Activated naive CD8-positive, alpha-beta T cell treated with anti-CD3 and anti-CD28 coated beads for 36 hours (primary cell): ENCODE results near the gene DNAH9. TPM values are rescaled to one million over a fixed set of nuclear protein-coding genes. Genes with fewer than 3 reads are reported as not detected.

Source experiments
- DNase-seq: peaks from one replicate; pipeline ENCODE4 v3.0.0; 2021
- H3K27ac Mint-ChIP-seq: one replicate; pipeline ENCODE4 v1.8.0; 2022; ENCODE audit warnings: mild to moderate bottlenecking, moderate library complexity, mixed read lengths
- H3K27me3 Mint-ChIP-seq: one replicate; pipeline ENCODE4 v1.8.0; 2022; ENCODE audit warnings: mild to moderate bottlenecking, mixed read lengths
- H3K36me3 Mint-ChIP-seq: one replicate; pipeline ENCODE4 v1.8.0; 2021; ENCODE audit warnings: mild to moderate bottlenecking, mixed read lengths
- H3K4me1 Mint-ChIP-seq: one replicate; pipeline ENCODE4 v1.8.0; 2021; ENCODE audit warnings: mixed read lengths
- H3K4me3 Mint-ChIP-seq: one replicate; pipeline ENCODE4 v1.8.0; 2022; ENCODE audit warnings: mild to moderate bottlenecking, moderate library complexity, mixed read lengths
- H3K9me3 Mint-ChIP-seq: one replicate; pipeline ENCODE4 v1.8.0; 2022; ENCODE audit warnings: mixed read lengths
- total RNA-seq, 2 experiments: library from RNA; stranded (reverse); gene quantifications; one replicate each; pipeline ENCODE4 v1.2.3, GENCODE V29; 2021

DNAH9 gene
- total RNA-seq, 2 experiments from 2014 or later, result not detected

DNA sequence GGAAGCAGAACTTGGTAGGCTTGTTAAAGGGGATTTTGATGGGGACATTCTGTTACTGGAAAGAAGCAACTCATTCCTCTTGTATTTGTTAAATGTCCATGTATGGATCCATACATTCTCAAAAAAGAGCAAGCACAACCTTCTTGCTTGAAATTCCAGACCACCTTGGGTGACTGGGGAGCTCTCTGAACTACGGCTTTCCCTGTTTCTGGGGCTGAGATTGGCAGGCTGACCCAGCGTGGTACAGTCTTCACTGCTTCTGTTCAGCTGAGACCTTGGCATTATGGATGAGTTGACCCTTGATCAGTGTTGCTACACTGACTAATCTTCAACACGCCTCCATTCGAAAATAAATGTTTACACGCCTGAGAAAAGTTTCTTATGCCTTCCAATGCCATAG is 38.5 kb downstream of the DNAH9 start:
- H3K9me3 Mint-ChIP-seq, result no peaks in the 10 kb centered on the region
- H3K27me3 Mint-ChIP-seq, result no peaks in the 10 kb centered on the region
- H3K4me1 Mint-ChIP-seq, result no peaks in the 10 kb centered on the region
- no peak for DNase-seq
- H3K36me3 Mint-ChIP-seq, result no peaks in the 10 kb centered on the region
- H3K4me3 Mint-ChIP-seq, result no peak overlapping the region
- H3K27ac Mint-ChIP-seq, result no peak overlapping the region

DNA sequence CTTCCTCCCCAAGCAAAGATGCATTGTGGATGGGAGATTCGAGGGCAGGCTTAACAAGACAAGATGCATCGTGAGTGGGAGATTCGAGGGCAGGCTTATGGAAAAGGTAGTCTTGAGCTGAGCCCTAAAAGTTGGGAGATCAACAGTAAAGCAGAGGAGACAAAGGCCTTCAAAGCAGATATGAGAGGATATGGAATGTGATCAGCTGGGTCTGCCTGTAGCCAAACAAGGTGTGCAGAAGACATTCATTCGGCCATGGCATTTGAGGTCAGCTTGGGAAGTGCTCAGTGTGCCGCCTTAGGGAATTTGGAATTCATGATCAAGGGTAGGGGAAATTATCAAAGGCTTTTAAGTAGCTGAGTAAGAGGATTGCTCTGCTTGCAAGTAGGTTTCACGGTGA is 39.5 kb downstream of the DNAH9 start:
- no peak overlapping the region for H3K27ac Mint-ChIP-seq
- H3K36me3 Mint-ChIP-seq, result no peaks in the 10 kb centered on the region
- no peaks in the 10 kb centered on the region for H3K4me1 Mint-ChIP-seq
- no peaks in the 10 kb centered on the region for H3K27me3 Mint-ChIP-seq
- H3K4me3 Mint-ChIP-seq, result no peak overlapping the region
- DNase-seq, result no peak
- H3K9me3 Mint-ChIP-seq, result no peaks in the 10 kb centered on the region

DNA sequence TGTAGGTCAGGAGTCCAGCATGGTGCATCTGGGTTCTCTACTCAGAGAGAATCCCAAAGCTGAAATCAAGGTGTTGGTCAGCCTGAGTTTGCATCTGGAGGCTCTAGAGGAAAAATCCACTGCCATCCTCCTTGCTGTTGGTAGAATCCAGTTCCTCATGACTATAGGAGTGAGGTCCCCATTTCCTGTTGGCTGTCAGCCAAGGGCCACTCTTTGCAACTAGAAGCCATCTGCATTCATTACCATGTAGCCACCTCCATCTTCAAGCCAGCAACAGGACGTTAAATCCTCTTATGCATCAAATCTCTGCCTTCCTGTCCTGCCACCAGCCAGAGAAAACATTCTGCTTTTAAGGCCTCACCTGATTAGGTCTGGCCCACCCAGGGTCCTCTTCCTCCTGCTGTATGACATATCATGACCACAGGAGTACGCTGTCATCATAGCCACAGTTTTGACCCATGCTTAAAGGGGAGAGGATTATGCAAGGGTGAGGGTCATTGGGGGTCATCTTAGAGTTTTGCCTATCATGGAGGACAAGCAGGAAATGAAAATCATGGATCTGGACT is 40.5 kb downstream of the DNAH9 start:
- Mint-ChIP-seq H3K9me3 (no peaks in the 10 kb centered on the region), H3K27ac (no peak overlapping the region), H3K36me3 (no peaks in the 10 kb centered on the region), H3K27me3 (no peaks in the 10 kb centered on the region), H3K4me3 (no peak overlapping the region), H3K4me1 (no peaks in the 10 kb centered on the region)
- no peak for DNase-seq

DNA sequence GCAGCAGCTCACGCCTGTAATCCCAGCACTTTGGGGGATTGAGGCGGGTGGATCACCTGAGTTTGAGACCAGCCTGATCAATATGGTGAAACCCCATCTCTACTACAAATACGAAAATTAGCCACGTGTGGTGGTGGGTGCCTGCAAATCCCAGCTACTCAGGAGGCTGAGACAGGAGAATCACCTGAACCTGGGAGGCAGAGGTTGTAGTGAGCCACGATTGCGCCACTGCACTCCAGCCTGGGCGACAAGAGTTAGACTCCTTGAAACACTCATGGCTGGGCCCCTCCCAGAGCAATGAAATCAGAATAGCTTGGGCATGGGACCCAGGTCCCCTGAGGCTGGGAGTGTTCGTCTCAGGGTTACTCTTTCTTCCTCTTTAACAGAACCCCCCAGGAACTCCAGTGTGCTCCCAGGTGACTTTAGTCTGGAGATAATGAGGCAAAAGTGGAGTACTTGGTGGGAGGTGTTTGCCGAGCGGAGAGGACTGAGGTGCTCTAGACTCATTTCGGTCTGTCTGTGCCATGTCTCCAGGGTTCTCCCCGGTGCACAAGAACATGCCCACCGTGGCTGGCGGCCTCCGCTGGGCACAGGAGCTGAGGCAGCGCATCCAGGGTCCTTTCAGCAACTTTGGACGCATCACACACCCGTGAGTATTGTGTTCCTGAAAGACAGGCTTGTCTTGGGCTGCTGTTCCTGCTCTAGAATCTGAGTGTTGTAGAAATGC is 41.6 kb downstream of the DNAH9 start:
- H3K4me3 Mint-ChIP-seq, result no peak overlapping the region
- no peaks in the 10 kb centered on the region for H3K27me3 Mint-ChIP-seq
- H3K36me3 Mint-ChIP-seq, result no peaks in the 10 kb centered on the region
- H3K27ac Mint-ChIP-seq, result no peak overlapping the region
- no peaks in the 10 kb centered on the region for H3K9me3 Mint-ChIP-seq
- peaks cover 2% of the 10 kb centered on the region for H3K4me1 Mint-ChIP-seq
- DNase-seq, result no peak

DNA sequence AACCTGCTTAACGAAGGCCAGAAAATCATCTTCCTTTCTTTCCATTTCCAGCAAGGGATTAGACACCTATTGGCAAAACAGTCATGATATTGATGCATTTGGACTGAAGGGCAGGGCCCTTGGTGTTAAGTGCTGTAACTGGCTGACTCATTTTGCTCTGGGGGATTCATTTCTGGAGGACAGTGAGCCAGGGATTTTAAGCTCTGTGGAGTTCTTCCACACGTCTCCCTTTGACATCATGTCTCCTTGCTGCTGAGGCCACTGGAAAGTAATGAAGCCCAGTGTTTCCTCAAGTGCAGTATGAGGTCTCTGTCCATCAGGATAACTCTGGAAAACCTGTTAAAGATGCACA is 42.2 kb downstream of the DNAH9 start:
- Mint-ChIP-seq H3K27me3 (peaks cover 5% of the 10 kb centered on the region), H3K36me3 (no peaks in the 10 kb centered on the region)
- no peak for DNase-seq

DNA sequence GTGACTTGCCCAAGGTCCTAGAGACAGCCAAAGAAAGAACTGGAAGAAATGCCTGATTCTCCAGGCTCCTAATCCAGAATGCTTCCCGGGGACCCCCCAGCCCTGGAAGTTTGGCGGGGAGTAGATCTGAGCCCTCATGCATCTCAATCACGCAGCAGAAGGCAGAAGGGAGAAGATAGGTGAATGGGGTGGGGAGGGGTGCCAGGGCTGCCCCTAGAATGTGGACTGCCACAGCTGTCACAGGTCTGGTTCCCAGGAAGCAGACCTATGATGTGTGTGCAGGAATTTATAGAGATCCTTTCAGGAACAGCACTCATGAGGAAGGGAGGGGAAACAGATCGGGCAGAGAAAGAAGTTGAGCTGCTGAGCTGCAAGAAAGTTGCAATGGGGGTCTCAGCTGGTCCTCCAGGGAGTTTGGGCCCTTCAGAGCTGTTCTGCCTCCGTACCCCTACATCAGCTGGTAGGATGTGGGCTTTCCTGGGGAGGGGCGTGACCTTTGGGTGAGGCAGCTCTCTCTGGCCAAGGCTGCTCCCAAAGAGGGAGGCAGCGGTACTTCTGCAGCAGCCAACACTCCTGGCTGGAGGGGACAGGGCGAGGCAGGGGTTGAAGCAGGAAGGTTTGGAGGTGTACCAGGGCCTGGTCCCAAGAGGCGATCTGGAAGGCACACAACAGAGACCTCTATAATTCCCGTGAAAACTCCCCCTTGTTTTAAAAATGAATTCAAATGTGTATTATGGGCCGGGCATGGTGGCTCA is 43.4 kb downstream of the DNAH9 start:
- Mint-ChIP-seq H3K4me1 (peaks cover 2% of the 10 kb centered on the region), H3K36me3 (no peaks in the 10 kb centered on the region), H3K4me3 (no peak overlapping the region), H3K9me3 (no peaks in the 10 kb centered on the region), H3K27ac (no peak overlapping the region), H3K27me3 (peaks cover 5% of the 10 kb centered on the region)
- DNase-seq, result no peak

More for the DNA sequence above, 42.2 kb downstream of the DNAH9 start:
- H3K27ac Mint-ChIP-seq, result no peak overlapping the region
- peaks cover 2% of the 10 kb centered on the region for H3K4me1 Mint-ChIP-seq
- H3K9me3 Mint-ChIP-seq, result no peaks in the 10 kb centered on the region
- H3K4me3 Mint-ChIP-seq, result no peak overlapping the region

DNA sequence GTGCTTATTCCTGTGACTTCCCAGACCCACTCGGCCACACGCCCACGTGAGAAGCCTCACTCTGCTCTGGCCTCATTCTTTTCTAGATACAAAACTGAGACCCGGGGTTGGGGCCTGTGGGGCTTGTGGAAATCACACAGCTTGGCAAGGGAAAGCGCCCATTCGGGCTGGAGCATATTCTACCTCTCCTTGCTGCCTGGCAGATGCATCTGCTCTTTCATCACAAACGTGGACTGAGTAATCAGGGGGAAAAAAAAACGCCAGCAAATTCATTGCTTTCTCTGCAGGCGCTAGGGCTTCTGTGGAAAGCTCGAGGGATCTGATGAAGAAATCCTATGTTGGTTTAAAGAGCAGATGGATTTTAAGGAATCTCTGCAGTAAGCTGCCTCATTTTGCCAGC is 44.4 kb downstream of the DNAH9 start:
- no peaks in the 10 kb centered on the region for H3K9me3 Mint-ChIP-seq
- H3K36me3 Mint-ChIP-seq, result no peaks in the 10 kb centered on the region
- DNase-seq, result no peak
- H3K4me3 Mint-ChIP-seq, result no peak overlapping the region
- no peak overlapping the region for H3K27ac Mint-ChIP-seq
- H3K4me1 Mint-ChIP-seq, result peaks cover 2% of the 10 kb centered on the region
- H3K27me3 Mint-ChIP-seq, result peaks cover 5% of the 10 kb centered on the region

DNA sequence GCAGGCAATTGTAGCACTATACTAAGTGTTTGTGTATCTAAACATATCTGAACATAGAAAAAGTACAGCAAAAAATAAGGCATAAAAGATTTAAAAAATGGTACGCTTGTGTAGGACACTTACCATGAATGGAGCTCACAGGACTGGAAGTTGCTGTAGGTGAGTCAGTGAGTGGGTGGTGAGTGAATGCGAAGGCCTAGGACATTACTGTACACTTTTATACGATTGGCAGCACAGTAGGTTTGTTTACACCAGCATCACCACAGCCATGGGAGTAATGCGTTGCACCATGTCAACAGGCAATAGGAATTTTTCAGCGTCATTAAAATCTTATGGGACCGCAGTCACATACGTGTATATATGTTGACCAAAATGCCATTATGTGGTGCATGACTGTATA is 45.6 kb downstream of the DNAH9 start:
- Mint-ChIP-seq H3K9me3 (no peaks in the 10 kb centered on the region), H3K36me3 (no peaks in the 10 kb centered on the region), H3K27ac (no peak overlapping the region)

DNA sequence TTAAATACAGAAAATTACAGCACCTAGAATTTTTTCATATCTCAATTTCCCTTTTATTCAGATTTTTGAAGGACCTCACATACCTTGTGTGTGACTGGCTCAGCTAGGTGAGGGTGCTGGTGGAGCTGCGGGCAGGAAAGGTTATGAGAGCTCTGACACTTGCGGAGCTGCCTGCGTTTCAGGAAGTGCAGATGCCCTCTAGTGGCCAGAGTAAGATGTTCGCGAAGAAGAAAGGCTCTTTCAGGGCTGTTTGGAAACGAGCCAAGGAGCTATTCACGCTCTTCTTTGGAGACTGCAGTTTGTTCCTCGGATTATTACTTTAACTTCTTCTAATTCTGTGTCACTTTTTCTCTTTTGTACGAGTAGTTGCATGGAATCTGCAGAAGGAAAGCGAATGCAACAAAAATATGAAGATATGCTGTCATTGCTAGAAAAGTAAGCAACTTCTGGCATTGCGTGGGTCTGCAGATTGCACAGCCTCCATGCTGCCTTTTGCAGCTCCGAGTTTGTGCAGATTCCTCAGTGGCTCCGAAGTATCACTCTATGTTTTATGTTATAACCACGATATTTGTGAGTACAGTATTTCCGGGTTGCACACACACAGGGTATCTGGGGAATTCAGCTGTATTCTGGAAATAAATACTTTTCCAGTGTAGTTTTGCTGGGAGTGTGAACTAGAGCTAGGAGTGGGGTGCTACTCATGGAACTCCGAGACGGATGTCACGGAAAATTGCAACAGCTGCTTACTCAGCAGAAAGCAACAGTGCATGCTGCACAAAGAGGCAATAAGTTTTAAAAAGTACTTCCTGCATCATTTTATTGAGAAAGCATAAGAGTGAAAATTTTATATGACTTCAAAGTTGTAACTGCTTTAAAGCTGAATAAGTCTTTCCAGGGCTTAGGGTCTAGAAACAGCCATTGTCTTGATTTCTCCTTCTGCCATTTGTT is 46.3 kb downstream of the DNAH9 start:
- no peaks in the 10 kb centered on the region for H3K9me3 Mint-ChIP-seq
- H3K27me3 Mint-ChIP-seq, result peaks cover 8% of the 10 kb centered on the region
- no peak overlapping the region for H3K4me3 Mint-ChIP-seq
- DNase-seq, result peak; percentile 30
- peaks cover 2% of the 10 kb centered on the region for H3K4me1 Mint-ChIP-seq
- H3K27ac Mint-ChIP-seq, result no peak overlapping the region
- no peaks in the 10 kb centered on the region for H3K36me3 Mint-ChIP-seq

More for the DNA sequence above, 45.6 kb downstream of the DNAH9 start:
- Mint-ChIP-seq H3K27me3 (peaks cover 8% of the 10 kb centered on the region), H3K4me1 (peaks cover 2% of the 10 kb centered on the region), H3K4me3 (no peak overlapping the region)
- no peak for DNase-seq

DNA sequence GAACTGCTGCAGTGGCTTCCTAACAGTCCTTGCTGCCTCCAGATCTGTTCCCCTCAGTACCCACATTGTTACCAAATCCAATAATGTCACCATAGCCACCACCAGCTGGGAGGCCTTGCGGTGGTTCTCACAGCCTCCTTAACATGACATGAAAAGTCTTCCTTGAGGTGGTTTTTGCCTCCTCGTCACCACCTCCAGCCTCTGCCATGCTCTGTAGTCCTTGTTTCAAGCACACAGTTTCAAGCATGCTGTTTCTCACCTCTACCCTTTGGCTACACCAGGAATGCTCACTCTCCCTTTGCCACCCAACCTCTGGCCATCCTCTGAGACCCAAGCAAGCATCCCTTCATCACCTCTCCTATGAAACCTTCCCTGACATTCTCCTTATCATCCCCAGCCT is 47.2 kb downstream of the DNAH9 start:
- DNase-seq, result no peak
- Mint-ChIP-seq H3K4me3 (no peak overlapping the region), H3K27me3 (peaks cover 8% of the 10 kb centered on the region), H3K36me3 (no peaks in the 10 kb centered on the region), H3K9me3 (no peaks in the 10 kb centered on the region), H3K27ac (no peak overlapping the region), H3K4me1 (peaks cover 2% of the 10 kb centered on the region)

DNA sequence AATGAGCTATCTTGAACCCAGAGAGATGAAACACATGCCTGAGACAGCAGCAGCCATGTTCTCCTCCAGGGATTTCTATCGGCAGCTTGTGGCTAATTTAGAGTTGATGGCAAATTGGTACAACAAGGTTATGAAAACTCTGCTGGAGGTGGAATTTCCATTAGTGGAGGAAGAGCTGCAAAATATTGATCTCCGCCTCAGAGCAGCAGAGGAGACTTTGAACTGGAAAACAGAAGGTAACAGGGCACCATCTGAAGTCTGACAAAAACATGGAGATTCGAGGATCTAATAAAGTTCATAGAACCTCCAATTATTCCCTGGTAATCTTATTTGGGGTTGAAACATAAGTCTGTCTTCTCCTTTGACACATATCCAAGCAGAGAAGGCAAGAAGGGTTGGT is 52.8 kb downstream of the DNAH9 start:
- no peak overlapping the region for H3K27ac Mint-ChIP-seq
- H3K27me3 Mint-ChIP-seq, result peaks cover 3% of the 10 kb centered on the region
- no peaks in the 10 kb centered on the region for H3K36me3 Mint-ChIP-seq
- H3K9me3 Mint-ChIP-seq, result peaks cover 1% of the 10 kb centered on the region
- H3K4me3 Mint-ChIP-seq, result no peak overlapping the region
- H3K4me1 Mint-ChIP-seq, result no peaks in the 10 kb centered on the region
- no peak for DNase-seq

DNA sequence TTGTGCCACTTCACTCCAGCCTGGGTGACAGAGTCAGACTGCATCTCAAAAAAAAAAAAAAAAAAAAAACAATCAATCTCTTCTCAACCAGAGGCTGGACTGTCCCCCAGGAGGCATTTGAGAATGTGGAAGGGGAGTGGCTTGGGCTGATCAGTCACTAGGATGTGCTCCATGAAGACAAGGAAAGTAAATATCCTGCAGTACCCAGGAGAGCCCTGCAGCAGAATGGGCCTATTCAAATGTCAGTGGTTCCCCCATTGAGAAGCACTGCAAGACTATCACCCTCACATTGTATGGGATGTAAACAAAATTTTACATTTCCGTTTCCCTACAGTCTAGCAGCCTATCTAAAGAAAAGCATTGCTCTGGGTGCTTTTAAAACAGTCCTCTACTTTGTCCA is 70.3 kb downstream of the DNAH9 start:
- no peak overlapping the region for H3K4me3 Mint-ChIP-seq
- H3K9me3 Mint-ChIP-seq, result no peaks in the 10 kb centered on the region
- H3K27me3 Mint-ChIP-seq, result no peaks in the 10 kb centered on the region
- H3K27ac Mint-ChIP-seq, result no peak overlapping the region
- H3K4me1 Mint-ChIP-seq, result no peaks in the 10 kb centered on the region
- no peak for DNase-seq
- H3K36me3 Mint-ChIP-seq, result no peaks in the 10 kb centered on the region

DNA sequence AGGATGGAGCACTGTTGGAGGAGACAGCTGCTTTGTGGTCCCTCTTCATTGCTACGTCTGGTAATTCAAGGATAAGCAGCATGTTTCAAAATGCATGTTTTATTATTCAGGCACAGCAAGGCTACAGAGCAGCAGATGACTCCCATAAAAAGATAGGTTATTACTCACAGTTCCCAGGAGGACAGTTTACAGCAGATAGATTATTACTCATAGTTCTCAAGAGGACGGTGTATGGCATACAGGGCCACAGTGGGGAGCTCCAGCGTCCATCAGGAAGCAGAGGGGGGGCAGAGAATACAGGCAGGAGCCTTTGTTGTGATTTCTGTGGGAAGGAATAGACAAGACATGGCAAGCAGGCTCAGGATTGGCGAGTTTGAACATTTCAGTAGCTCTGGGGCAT is 72.9 kb downstream of the DNAH9 start:
- DNase-seq, result no peak
- Mint-ChIP-seq H3K36me3 (no peaks in the 10 kb centered on the region), H3K4me3 (no peak overlapping the region), H3K9me3 (no peaks in the 10 kb centered on the region), H3K27me3 (no peaks in the 10 kb centered on the region), H3K27ac (no peak overlapping the region), H3K4me1 (no peaks in the 10 kb centered on the region)

DNA sequence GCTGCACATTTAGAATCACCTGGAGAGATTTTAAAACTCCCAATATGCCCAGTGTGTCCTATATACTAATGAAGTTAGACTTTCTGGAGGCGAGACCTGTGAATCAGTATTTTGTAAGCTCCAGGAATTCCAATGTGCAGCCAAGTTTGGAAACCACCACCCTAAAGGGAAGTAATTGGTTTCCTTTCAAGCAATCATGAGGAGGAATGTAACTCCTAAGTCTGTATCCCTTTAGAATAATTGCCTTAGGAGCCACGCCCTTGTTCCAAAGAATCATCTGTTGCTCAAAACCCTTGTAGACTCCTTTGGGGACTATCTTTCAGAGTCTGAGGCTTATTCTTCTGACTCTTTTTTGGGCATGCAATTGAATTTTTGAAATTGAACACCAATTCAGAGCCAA is 84.4 kb downstream of the DNAH9 start:
- H3K4me1 Mint-ChIP-seq, result no peaks in the 10 kb centered on the region
- no peak for DNase-seq
- H3K36me3 Mint-ChIP-seq, result no peaks in the 10 kb centered on the region
- no peaks in the 10 kb centered on the region for H3K9me3 Mint-ChIP-seq
- no peak overlapping the region for H3K4me3 Mint-ChIP-seq
- H3K27me3 Mint-ChIP-seq, result peaks cover 4% of the 10 kb centered on the region
- H3K27ac Mint-ChIP-seq, result no peak overlapping the region

DNA sequence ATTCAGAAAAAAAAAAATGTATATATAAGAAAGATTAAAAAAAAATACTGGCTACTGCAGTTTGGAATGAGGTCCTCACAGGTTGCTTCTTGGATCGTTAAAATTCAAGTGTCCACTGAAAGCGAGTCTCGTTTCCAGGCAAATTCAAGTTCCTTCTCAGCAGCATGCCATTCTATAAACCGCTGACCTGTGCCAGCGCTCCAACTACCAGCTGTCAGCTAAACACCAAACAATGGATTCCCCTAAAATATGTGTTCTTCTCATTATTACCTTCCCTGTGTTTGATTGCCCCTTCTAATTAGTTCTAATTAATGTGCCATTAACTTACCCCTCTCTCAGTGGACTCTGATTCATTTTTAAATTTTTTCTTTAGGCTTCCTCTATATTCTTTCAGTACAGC is 92.4 kb downstream of the DNAH9 start:
- no peak for DNase-seq
- no peak overlapping the region for H3K27ac Mint-ChIP-seq
- H3K36me3 Mint-ChIP-seq, result no peaks in the 10 kb centered on the region
- H3K9me3 Mint-ChIP-seq, result no peaks in the 10 kb centered on the region
- H3K27me3 Mint-ChIP-seq, result no peaks in the 10 kb centered on the region
- no peak overlapping the region for H3K4me3 Mint-ChIP-seq
- H3K4me1 Mint-ChIP-seq, result no peaks in the 10 kb centered on the region
